Dermis microvascular lymphatic vessel endothelial cell (primary cell): Measurements from ENCODE around the gene KIRREL1. TPM values are rescaled to one million over a fixed set of nuclear protein-coding genes. Genes with fewer than 3 reads are reported as not detected.

ENCODE experiments used
- DNase-seq, 2 donors: peaks; one replicate each; pipeline versions ENCODE4 v3.0.0 to v3.0.0-alpha.2; 2010; ENCODE audit warnings: low read depth in 2 of 2
- total RNA-seq: library from RNA; depleted of rRNA; stranded (reverse); fragments of >200 nt; gene quantifications from 2 replicates; pipeline ENCODE4 v1.2.1, GENCODE V29; 2014

The KIRREL1 gene
- total RNA-seq, 1 donor from 2014 or later, result 16.2 TPM

DNA sequence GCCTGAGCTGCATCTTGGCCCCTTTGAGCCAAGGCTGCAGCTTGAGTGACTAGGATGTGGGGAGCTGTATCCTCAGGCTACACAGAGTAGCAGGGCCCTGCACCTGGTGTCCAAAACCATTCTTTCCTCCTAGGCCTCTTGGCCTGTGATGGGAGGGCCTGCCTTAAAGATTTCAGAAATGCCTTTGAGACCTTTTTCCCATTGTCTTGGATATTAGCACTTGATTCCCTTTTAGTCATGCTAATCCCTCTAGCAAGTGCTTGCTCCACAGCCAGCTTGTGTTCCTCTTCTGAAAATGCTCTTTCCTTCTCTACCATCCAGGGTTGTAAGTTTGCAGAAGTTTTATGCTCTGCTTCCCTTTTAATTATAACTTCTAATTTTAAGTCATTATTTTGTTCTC is 21.7 kb upstream of the KIRREL1 start:
- DNase-seq, result no peak

DNA sequence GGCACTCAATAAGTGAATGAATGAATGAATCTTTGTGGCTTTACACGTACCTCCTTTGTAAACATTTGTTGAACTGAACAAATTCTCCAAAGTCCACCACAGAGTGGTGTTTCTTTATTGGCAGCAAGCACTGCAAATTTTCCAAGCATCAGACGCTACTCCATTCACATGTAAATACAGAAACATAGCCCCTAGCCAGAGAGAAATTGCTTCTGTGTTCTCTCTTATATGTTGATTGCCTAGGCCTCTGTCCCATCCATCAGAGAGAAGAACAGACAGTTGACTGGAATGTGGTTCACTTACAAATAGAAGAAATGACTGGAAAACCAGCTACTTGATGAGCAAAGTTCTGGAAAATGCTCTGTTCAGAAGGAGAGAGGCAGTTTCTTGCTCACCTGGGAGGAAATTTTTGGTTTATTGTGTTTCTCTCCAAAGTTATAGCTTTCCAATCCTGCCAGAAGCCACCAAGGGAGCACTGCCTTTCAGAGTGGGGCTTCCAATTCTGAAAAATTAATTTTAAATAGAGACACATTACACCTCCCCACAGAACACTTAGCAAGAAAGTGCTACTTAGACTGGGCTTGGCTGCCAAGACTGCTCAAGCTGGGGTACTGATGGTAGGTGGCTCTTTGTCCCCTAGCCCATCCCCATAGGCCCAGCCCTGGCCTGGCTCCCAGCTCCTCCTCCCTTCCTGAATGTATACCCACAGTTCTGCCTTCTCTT is 18.1 kb upstream of the KIRREL1 start:
- DNase-seq, result no peak

DNA sequence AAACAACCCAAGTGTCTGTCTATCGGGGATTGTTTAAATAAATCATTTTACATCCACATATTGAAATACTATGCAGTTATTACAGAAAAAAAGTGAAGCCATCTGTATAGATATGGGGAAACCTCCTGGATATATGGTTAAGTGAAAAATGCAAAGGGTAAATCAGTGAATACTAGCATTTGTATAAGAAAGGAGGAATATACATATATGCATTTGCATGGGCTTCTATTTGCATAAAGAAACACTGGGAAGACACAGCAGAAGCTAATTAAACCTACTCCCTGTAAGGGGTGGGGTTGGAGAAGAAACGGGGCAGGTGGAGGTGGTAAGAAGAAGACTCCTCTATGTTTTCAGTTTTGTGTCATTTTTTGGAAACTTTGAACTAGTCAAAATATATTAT is 16.6 kb upstream of the KIRREL1 start:
- DNase-seq, result no peak

DNA sequence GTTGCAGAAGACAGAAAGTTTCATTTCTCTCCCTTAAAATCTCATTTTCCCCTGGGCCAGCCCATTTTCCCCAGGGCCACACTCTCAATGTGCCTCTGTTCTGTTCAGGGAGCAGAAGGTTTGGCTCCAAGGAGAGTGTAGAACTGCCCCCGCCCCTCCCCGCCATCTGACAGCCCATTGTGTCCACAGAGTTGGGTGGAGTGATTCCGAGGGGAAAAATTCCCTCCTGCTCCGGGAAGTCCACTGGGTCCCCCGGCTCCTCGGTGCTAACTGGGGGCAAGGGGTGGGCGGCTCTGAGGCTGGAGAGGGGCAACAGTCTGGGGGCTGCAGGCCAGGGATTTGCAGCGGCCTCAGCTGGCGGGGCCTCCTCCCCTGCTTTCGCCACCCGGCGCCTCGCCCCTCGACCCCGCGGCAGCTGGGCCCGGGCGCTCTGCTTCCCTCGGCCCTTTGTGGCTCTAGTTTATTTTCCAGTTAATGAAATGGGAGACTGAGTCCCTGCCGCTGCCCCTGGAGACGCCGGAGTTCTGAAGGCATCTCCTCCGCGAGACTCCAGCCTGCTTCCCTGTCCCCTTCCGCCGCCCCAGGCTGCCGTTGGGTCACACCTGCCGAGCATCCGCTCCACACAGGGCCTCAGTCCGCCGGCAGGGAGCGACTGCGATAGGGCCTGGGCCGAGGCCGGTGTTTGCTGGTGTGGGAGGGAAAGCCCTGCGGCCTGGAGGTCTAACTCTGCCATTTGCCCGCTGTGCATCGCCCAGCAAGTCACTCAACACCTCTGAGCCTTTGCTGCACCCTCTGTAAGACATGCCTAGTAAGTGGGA is 14.7 kb upstream of the KIRREL1 start:
- DNase-seq, result no peak

DNA sequence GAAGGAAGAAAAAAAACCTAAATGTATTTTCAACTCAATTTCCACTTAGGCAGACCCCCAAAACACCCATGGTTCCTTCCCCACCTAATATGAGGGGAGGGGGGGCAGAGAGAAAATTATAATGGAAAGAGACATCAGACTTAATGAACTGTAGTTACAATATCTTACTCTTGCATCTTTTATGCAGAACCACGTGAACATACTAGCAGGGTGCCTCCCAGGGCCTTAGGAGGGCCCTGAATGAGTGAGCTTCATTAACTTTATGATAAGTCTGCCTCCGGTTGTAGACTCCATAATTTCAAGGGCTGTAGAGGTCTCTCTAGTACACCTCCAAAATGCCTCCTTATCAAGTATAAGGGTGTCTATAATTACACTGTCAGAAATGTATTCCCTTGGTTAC is 11.3 kb upstream of the KIRREL1 start:
- no peak for DNase-seq

DNA sequence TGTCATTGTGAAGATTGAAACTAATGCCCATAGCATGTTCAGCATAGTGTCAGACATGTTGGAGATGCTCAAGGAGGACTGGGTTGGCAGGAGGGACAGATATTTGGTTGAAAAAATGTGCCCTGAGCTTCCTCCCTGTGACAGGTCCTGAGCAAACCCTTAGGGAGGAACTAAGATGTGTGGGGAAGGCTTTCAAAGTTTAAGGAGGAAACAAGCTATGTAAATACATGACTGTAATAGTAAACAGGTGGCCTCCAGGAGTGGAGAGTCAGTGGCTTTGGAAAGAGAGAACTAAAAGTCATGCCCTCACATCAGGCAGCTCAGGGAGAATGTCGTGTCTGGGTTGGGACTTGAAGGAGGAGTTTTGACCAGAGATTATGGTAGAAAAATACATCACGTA is 9.7 kb upstream of the KIRREL1 start:
- DNase-seq, result no peak

DNA sequence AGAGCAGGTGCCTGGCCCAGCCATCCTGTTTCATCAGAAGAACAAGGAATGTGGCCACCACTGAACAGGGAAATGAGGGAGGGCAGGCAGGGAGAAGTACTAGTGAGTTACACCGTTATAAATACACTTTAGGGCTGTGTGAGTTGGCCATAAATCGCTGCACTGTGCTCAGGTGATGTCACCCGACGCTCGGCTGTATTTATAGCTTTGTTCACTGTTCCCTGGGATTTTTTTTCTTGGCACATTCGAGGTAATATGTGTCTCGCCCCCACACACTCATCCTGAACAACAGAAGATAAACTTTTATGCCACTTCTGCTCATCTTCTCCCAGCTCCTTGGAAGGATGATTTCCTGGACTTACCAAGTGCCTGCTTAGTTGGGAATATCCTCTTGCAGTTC is 9.0 kb upstream of the KIRREL1 start:
- DNase-seq, result no peak

DNA sequence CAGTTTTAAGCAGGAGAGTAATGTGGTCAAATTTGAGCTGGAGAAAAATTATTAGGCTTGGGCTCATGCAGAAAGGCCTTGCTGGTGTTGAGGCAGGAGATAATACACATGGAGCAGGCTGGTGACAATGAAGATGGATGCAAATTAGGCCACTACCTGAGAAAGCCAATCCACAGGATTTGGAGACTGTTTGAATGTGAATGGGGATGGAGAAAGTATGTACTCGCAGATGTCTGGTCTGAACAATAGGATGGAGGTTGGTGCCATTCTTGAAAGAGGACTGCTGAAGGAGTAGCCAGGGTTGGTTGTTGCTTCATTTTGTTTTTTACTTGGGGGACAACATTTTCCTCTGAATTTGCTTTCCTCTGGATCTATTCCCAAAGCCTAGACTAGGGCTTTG is 8.0 kb upstream of the KIRREL1 start:
- no peak for DNase-seq

DNA sequence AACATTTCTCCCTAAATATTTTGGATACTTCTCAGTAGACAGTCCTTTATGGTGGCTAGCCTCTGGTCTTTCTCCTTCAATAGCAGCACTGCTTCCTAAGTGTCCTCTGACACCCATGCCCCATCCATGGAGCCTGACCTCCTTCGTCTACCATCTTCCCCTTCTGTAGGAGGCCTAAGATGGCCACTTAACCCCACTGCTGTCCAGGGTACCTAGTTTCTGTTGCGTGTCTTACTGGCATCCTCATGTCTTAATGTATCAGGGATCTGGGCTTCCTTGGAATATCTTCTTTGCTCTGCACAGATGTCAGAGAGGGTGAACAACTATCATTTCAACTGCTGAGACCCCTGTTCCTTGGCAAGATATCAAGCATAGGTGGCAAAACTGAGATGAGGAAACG is 5.4 kb upstream of the KIRREL1 start:
- no peak for DNase-seq

DNA sequence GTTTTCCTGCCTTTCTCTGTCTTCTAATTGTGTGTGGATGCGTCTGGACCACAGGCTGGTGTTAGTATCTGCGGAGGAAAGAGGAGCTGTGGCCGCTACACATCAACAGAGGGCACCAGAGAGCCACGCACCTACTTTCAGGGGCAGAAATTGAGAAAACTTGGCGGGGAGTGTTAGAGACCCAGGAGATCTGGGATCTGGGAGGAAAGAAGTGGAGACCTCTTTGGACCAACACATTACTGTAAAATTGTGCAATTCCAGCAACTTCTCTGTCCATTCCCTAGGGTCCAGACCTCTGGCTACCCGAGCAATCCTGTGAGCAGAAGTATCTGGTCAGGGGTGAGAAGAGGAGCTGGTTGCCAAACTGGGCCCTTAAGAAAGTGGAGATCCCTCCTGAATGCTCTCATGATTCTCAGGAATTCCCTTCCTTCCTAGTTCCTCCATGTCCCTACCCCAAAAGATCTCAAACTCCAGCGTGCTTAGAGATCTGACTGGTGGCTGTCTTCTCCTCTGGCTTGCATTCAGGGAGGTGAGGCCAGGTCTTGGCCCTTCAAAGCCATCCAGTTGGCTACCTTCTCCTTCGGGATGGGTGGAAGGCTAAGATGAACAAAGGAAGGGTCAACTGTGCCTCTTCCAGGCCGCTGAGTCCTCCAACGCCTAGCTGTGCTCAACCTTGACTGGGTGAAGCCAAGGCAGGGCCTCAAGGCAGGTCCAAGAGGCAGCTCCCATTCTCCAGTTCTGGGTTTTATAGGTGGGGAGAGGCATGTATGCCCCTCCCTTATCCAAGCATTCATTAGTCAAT is 1.2 kb upstream of the KIRREL1 start:
- peak in 1 of 2 donors; percentile 69 for DNase-seq

DNA sequence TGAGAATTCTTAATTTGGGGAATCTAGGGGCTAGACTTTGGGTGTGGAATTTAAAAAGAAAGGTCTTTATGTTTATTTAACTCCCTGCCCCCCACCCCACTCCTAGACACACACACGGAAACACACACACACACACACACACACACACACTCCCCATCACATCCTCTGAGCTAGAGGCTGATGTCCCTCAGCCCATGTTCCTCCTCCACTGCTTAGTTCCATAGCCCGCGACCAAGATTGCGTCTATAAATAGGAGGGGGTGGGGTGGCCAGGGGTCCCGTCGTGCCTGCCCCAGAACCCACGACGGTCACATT is 655 bp upstream of the KIRREL1 start:
- DNase-seq, result peak in 1 of 2 donors; percentile 59

DNA sequence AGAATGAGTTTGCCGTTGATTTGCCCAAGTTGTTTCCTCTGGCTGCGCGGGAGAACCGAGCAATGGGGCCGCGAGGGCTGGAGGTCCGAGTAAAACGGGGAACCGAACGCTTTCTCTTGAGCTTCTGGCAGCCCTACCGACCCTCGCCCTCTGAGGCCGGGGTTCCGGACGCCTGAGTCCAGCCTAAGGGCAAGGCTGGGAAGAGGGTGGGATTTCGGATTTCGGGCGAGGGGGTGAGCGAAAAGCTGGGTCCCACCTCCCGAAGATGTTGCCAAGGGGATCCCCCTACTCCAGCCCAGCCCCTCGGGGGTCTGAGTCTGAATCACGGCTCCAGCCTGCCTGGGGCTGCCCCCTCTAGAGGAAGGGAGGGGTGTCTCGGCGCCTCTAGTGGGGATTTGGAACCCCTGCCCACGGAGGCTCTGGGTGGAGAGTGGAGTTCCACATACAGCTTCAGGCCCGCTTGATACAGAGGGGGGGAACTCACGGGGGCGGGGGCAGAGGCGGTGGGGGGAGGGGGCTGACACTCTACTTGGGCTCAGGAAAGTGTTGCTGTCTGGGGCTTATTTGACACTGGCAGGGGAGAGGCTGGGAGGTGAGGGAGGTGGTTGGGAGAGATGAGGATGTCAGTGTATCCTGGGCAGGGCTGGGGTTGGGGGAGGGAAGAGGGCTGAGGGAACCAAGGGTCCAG is 617 bp downstream of the KIRREL1 start:
- peak in 1 of 2 donors; percentile 29 for DNase-seq

DNA sequence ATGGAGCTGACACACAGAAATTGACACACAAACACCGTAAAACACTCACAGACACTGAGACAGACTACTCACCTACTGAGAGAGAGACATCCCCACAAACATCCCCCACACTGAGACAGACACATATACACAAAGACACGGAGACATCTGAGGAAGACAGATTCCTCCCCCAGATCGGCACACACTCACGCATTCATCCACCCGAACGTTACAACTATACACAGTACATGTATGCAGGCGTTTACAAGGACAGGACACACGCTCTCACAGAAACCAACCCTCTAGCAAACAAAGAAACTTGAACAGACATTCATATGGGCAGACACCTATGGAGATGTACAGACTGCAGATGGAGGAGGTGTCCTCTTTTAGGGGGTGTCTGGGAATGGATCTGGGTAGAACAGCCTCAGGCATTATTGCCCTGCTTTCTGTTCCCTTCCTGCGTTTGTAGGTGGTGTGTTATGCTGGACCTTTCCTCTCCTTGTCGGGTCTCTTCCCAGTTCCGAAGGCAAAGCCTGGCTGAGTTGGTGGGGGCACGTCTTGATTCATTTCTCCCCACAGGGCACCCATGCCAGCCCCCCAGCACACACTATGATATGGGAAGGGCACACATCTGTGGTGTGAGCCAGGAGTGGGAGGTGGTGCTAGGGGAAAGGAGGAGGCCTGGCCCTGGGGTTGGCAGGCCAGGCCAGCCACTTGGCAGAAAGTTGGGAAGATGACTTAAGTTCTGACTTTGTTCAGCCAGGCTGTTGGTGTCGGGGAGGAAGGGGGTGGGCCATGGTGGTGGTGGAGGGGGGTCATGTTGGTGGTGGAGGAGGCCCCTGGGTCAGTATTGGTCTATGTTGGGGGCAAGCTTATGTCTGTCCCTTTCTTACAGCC is 1.5 kb downstream of the KIRREL1 start:
- peak in 1 of 2 donors; percentile 29 for DNase-seq

DNA sequence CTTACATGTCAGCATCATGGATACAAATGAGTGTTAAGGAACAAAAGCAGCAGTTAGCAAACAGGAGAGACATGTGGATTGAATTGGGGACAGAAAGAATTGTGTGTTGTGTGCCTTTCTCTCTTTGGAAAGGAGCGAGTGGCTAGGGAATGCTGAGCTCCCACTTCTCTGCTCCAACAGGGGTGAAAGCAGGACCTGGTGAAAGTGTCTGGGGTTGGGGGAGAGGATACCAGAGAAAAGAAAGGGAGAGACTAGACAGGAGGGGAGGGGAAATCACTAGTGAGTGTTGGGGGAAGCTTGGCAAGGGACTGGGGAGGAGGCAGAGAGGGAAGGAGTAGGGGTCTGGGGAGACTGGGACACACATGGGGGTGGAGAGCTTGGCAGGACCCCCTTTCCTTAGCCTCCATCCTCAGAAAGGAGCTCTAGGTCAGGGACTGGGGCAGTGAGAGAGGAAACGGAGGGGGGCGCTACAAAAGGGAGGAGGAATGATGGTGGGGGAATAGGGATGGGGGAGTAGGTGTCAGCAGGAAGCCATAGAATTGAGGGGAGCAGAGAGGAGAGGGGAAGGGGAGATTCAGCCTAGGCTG is 2.2 kb downstream of the KIRREL1 start:
- no peak for DNase-seq

DNA sequence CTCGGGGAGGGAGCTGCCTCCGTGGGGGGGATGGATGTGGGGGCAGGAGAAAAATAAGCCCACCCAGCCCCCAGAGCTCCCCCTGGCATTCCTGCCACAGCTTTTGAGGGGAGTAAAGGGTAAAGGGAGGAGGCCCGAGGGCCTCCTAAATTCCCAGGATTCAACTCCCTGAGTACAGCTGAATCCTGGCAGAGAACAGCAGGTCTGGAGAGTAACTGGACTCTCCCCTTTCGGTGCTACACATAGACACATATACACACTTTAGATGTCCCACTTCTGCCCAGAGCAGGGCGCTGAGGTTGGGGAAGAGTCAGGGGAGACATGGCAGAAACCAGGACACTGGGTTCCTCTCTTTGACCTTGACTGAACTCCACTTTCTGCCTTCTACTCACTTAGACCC is 3.0 kb downstream of the KIRREL1 start:
- no peak for DNase-seq

DNA sequence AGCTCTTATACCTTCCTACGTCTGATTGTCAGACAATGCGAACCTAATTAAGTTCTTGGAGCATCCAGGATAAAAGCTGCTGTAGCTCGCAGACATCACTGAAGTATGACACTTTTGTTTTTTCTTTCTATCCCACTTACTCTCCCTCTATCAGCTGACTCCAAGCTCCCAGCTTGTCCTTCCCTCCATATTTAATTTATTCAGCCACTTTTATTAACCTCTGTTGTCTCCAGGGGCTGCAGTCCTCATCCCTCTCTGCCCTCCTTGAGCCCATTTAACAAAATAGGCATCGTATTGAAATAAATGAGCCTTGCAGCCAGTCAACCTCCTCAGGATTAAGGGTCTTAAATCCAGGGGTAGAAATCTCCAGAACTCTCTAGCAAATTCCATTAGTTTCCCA is 7.1 kb downstream of the KIRREL1 start:
- DNase-seq, result no peak

DNA sequence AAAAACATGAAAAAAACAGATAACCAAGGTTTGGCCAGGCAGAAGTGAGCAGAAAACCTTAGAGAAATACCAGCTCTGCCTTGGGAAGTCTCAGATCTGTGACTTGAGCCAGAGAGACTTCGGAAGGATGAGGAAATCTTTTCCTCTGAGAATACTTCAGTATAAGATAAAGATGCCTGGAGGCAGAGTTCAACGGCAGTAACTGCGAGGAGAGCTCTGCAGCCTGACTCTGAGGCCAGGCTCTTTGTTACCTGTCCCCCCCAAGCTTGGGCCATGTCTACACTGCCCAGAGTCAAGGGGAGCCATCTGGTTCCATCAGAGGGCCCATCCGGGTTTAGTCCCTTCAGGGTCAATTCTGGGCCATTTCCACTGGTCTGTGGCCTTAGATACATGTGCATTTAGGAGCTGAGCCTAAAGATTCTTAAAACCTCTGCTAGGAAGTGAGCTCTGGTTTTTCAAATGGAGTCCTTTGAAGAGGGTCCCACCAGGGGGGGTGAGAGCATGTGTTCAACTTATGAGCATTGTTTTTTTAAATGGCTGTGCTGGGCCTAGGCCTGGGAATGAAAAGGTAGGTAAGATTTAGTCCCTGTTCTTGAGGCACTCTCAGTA is 8.7 kb downstream of the KIRREL1 start:
- DNase-seq, result no peak

DNA sequence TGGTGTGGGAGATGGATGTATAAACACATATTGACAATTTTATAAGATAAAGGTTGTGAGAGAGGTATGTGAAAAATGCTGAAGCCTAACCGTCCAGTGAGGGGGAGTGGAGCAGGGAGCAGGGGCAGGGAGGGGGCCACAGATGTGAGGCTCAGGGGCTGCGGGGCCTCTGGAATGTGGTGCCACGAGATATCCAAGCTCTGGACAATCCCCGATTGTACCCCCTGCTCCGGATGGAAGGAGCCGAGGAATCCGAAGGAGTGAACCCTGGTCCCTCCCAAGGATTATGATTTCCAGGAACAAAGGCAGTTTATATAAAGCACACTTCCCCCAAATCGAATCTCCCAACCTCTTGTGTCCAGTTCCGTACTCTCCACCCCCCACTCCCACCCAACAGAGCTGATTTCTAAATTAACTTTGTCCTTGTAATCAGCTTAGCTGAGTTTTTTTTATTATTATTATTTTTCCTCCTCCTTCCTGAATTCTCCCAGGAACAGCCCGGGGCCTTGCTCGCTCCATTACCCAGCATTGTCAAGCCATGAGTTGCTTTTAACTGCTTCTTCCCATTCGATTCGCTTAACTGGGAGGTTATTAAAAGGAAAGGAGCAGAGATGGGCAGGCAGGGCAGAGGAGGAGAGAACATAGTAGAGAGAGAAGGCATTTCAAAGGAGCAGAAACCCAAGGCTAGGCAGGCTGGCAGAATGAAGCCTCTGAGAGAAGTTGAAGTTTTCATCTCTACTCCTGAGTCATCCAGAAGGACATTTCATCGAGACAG is 9.4 kb downstream of the KIRREL1 start:
- DNase-seq, result no peak

DNA sequence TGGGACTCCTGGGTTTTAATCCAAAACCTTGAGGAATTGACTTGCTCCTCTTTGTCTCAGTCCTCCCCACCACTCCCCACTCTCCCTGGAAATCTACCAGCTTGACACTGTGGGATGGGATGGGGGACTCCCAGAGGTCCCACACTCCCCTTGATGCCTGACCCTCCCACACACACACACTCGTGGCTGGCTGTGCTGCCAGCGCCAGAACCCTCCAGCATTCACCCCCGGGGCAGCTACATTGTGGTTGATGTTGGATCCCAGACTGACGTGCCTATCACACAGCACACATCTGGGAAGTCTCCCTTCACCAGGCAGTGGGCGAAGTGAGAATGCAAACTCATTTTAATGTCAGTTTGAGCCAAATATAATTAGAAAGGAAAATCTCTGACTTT is 10.0 kb downstream of the KIRREL1 start:
- DNase-seq, result no peak
